SK-N-SH (cell line): Measurements from ENCODE around the gene DCAF5. TPM values are rescaled to one million over a fixed set of nuclear protein-coding genes. Genes with fewer than 3 reads are reported as not detected.

Experiments used
- CTCF ChIA-PET: fragments of 300-600, 350-600 bp; formaldehyde crosslinking; extraction: SDS; loops from one replicate; lab custom pipeline; 2021; lab: Yijun Ruan, JAX
- POLR2A ChIA-PET: fragments of 350-600 bp; sonication (Branson Sonifier 250); formaldehyde crosslinking; extraction: SDS; loops from one replicate; lab custom pipeline; 2020; ENCODE audit warnings: antibody characterized with exemption, inconsistent platforms; lab: Yijun Ruan, JAX
- DNase-seq: peaks from one replicate; pipeline ENCODE4 v3.0.0; 2012
- H2AFZ ChIP-seq: fragments of 200-600 bp; sonication (generic); 2 replicates; pipeline ENCODE4 v1.8.1; 2016; ENCODE audit warnings: antibody characterized with exemption, mild to moderate bottlenecking, low read depth
- H3F3A ChIP-seq: fragments of 200-600 bp; sonication (generic); replicated peaks from 2 replicates; pipeline ENCODE3; 2016; ENCODE audit warnings: antibody characterized with exemption, mild to moderate bottlenecking; ENCODE audit not compliant: insufficient read depth
- H3K27ac ChIP-seq, 2 experiments: fragments of 200-500 bp in 1 of 2; fragments of 200-600 bp in 1 of 2; sonication (Bioruptor generic) in 1 of 2; sonication (generic), shearing (Covaris generic) in 1 of 2; 2 replicates each; pipeline versions ENCODE4 v1.5.1 to v1.6.1; 2014 to 2016; ENCODE audit warnings: low read depth in 2 of 2, inconsistent platforms in 1 of 2, low read length in 1 of 2, mild to moderate bottlenecking in 1 of 2, mixed read lengths in 1 of 2
- H3K27me3 ChIP-seq: fragments of 200-600 bp; sonication (generic), shearing (Covaris generic); 2 replicates; pipeline ENCODE4 v1.6.1; 2016; ENCODE audit warnings: mixed run types; ENCODE audit not compliant: insufficient read depth
- H3K36me3 ChIP-seq, 2 experiments: fragments of 200-500 bp in 1 of 2; fragments of 200-600 bp in 1 of 2; sonication (Bioruptor generic) in 1 of 2; sonication (generic) in 1 of 2; replicated peaks in 1 of 2; 2 replicates each; pipeline versions ENCODE3 to v1.5.1; 2014 to 2016; ENCODE audit warnings: low read length in 1 of 2, mild to moderate bottlenecking in 1 of 2; ENCODE audit not compliant: insufficient read depth in 2 of 2, control insufficient read depth in 1 of 2
- H3K4me1 ChIP-seq, 2 experiments: fragments of 200-500 bp in 1 of 2; fragments of 200-600 bp in 1 of 2; sonication (Bioruptor generic) in 1 of 2; sonication (generic), shearing (Covaris generic) in 1 of 2; 2 replicates each; pipeline versions ENCODE4 v1.5.1 to v1.6.1; 2014 to 2016; ENCODE audit warnings: low read depth in 1 of 2, low read length in 1 of 2, mixed run types in 1 of 2; ENCODE audit not compliant: insufficient read depth in 2 of 2, control insufficient read depth in 1 of 2
- H3K4me2 ChIP-seq: fragments of 200-600 bp; sonication (generic), shearing (Covaris generic); 2 replicates; pipeline ENCODE4 v1.6.1; 2017; ENCODE audit warnings: mixed run types
- H3K4me3 ChIP-seq, 2 experiments: fragments of 200-500 bp in 1 of 2; fragments of 200-600 bp in 1 of 2; sonication (Bioruptor generic) in 1 of 2; sonication (generic), shearing (Covaris generic) in 1 of 2; 2 replicates each; pipeline versions ENCODE4 v1.5.1 to v1.8.1; 2014 to 2016; ENCODE audit warnings: low read depth in 2 of 2, inconsistent platforms in 1 of 2, low read length in 1 of 2, mild to moderate bottlenecking in 1 of 2, mixed read lengths in 1 of 2, moderate library complexity in 1 of 2
- H3K79me2 ChIP-seq: fragments of 200-600 bp; sonication (generic); 2 replicates; pipeline ENCODE4 v1.8.1; 2017; ENCODE audit warnings: mild to moderate bottlenecking; ENCODE audit not compliant: insufficient read depth
- H3K9ac ChIP-seq: fragments of 200-600 bp; sonication (generic); 2 replicates; pipeline ENCODE4 v1.6.1; 2017; ENCODE audit warnings: mixed run types
- H3K9me2 ChIP-seq: fragments of 200-600 bp; sonication (generic); 2 replicates; pipeline ENCODE4 v1.6.1; 2017; ENCODE audit warnings: mixed run types
- H3K9me3 ChIP-seq: fragments of 200-600 bp; sonication (generic); 2 replicates; pipeline ENCODE4 v1.6.1; 2017; ENCODE audit warnings: mixed run types, mild to moderate bottlenecking, moderate library complexity
- H4K20me1 ChIP-seq: fragments of 200-600 bp; sonication (generic); 2 replicates; pipeline ENCODE4 v1.6.1; 2017; ENCODE audit warnings: mild to moderate bottlenecking, mixed run types; ENCODE audit not compliant: insufficient read depth
- CHD2 ChIP-seq: fragments of 150-350 bp; IDR thresholded peaks from 2 replicates; pipeline ENCODE4 v1.6.1; 2018; ENCODE audit warnings: low read length; ENCODE audit not compliant: partially characterized antibody
- ELF1 ChIP-seq: IDR thresholded peaks from 2 replicates; pipeline ENCODE4 v1.4.0; 2012
- EZH2phosphoT487 ChIP-seq: fragments of 200-600 bp; sonication (generic); IDR thresholded peaks from 2 replicates; pipeline ENCODE4 v1.6.1; 2017; ENCODE audit warnings: low read depth, mixed run types, mild to moderate bottlenecking, antibody characterized with exemption, moderate library complexity, borderline replicate concordance
- GATA2 ChIP-seq: sonication (generic); formaldehyde crosslinking; IDR thresholded peaks from 2 replicates; pipeline ENCODE4 v1.5.0; 2020; ENCODE audit warnings: mild to moderate bottlenecking, missing genetic modification reagents
- JUND ChIP-seq: IDR thresholded peaks from 2 replicates; pipeline ENCODE4 v1.4.0; 2012
- NRF1 ChIP-seq: IDR thresholded peaks from 2 replicates; pipeline ENCODE4 v1.6.1; 2012; ENCODE audit warnings: low read depth, mild to moderate bottlenecking, low read length
- POLR2AphosphoS5 ChIP-seq: IDR thresholded peaks from 2 replicates; pipeline ENCODE4 v1.6.1; 2012; ENCODE audit warnings: low read depth, low read length
- RAD21 ChIP-seq: IDR thresholded peaks from 2 replicates; pipeline ENCODE4 v1.6.1; 2012; ENCODE audit warnings: mild to moderate bottlenecking, low read length
- TAF1 ChIP-seq: IDR thresholded peaks from 2 replicates; pipeline ENCODE4 v1.6.1; 2012; ENCODE audit warnings: low read depth, mild to moderate bottlenecking, low read length, moderate library complexity, borderline replicate concordance
- WGBS: methylation state at CpG from one replicate; pipeline ENCODE4 v1.1.6; 2017; ENCODE audit warnings: low lambda C conversion rate; 5-methylcytosine and 5-hydroxymethylcytosine counted together
- polyA plus RNA-seq, 3 experiments: library from polyadenylated mRNA; depleted of rRNA; stranded (reverse); fragments of >200 nt; gene quantifications; 2 replicates each; pipeline ENCODE4 v1.2.3, GENCODE V29; 2012
- TF ChIP-seq, protein P1 (sequence below): fragments of 200-600 bp; sonication (generic); IDR thresholded peaks from 2 replicates; pipeline ENCODE4 v1.6.1; 2017; ENCODE audit warnings: antibody characterized with exemption, mild to moderate bottlenecking, moderate library complexity
- TF ChIP-seq, protein P2 (sequence below): fragments of 150-350 bp; IDR thresholded peaks from 2 replicates; pipeline ENCODE4 v1.6.1; 2017; ENCODE audit warnings: antibody characterized with exemption, low read length, low read depth, borderline replicate concordance
- TF ChIP-seq, protein P3 (sequence below): fragments of 150-350 bp; IDR thresholded peaks from 2 replicates; pipeline ENCODE4 v1.6.1; 2016; ENCODE audit warnings: mild to moderate bottlenecking, low read depth, low read length

Gene DCAF5
- polyA plus RNA-seq, 1 of the 3 experiments (the other 2 are of a cell fraction) = 26.7 TPM

DNA sequence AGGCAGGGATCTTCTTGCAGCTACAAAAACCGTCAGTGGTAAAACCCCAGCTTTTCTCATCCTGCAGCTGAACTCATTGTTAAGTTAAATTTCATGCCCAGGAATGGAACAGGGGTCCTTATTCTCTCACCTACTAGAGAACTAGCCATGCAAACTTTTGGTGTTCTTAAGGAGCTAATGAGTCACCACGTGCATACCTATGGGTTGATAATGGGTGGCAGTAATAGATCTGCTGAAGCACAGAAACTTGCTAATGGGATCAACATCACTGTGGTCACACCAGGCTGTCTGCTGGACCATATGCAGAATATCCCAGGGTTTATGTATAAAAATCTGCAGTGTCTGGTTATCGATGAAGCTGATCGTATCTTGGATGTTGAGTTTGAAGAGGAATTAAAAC is 68.9 kb downstream of the DCAF5 start:
- H3K27me3 ChIP-seq = no peaks in the 10 kb centered on the region
- no peak overlapping the region for H3K4me3 ChIP-seq
- no peaks in the 10 kb centered on the region for H3K9me2 ChIP-seq
- CTCF ChIA-PET = interaction anchor here (0.7 to 2.2 kb wide), 5 partner anchors 10 to 275 kb away, joined by 3 to 11 read pairs (median 3); no protein-coding TSS in a partner anchor
- H4K20me1 ChIP-seq = no peaks in the 10 kb centered on the region
- WGBS = 94% methylated on average over 4 of the region's 4 CpGs
- peaks cover 5 to 37% of the 10 kb centered on the region in 2 experiments for H3K36me3 ChIP-seq
- H3K9ac ChIP-seq = no peak overlapping the region
- H3F3A ChIP-seq = peaks cover 21% of the 10 kb centered on the region
- peaks cover 13 to 15% of the 10 kb centered on the region in 2 experiments; a peak in 3 of 4 replicates for H3K4me1 ChIP-seq
- no peak overlapping the region for H3K4me2 ChIP-seq
- no peak overlapping the region for H3K27ac ChIP-seq
- no peaks in the 10 kb centered on the region for H3K9me3 ChIP-seq
- TF ChIP-seq, protein P1, sequence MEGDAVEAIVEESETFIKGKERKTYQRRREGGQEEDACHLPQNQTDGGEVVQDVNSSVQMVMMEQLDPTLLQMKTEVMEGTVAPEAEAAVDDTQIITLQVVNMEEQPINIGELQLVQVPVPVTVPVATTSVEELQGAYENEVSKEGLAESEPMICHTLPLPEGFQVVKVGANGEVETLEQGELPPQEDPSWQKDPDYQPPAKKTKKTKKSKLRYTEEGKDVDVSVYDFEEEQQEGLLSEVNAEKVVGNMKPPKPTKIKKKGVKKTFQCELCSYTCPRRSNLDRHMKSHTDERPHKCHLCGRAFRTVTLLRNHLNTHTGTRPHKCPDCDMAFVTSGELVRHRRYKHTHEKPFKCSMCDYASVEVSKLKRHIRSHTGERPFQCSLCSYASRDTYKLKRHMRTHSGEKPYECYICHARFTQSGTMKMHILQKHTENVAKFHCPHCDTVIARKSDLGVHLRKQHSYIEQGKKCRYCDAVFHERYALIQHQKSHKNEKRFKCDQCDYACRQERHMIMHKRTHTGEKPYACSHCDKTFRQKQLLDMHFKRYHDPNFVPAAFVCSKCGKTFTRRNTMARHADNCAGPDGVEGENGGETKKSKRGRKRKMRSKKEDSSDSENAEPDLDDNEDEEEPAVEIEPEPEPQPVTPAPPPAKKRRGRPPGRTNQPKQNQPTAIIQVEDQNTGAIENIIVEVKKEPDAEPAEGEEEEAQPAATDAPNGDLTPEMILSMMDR = no peak
- TF ChIP-seq EZH2phosphoT487 (no peak), TAF1 (no peak), JUND (no peak), RAD21 (no peak), CHD2 (no peak), GATA2 (CRISPR knock-in tag) (no peak), POLR2AphosphoS5 (no peak), NRF1 (no peak)
- TF ChIP-seq, protein P2, sequence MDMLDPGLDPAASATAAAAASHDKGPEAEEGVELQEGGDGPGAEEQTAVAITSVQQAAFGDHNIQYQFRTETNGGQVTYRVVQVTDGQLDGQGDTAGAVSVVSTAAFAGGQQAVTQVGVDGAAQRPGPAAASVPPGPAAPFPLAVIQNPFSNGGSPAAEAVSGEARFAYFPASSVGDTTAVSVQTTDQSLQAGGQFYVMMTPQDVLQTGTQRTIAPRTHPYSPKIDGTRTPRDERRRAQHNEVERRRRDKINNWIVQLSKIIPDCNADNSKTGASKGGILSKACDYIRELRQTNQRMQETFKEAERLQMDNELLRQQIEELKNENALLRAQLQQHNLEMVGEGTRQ = no peak
- TF ChIP-seq, protein P3, sequence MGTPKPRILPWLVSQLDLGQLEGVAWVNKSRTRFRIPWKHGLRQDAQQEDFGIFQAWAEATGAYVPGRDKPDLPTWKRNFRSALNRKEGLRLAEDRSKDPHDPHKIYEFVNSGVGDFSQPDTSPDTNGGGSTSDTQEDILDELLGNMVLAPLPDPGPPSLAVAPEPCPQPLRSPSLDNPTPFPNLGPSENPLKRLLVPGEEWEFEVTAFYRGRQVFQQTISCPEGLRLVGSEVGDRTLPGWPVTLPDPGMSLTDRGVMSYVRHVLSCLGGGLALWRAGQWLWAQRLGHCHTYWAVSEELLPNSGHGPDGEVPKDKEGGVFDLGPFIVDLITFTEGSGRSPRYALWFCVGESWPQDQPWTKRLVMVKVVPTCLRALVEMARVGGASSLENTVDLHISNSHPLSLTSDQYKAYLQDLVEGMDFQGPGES = no peak
- POLR2A ChIA-PET = no interaction called here
- no peaks in the 10 kb centered on the region; the same call in 1 of the 2 replicates for H3K79me2 ChIP-seq
- no peak overlapping the region for H2AFZ ChIP-seq
- no peak for DNase-seq

DNA sequence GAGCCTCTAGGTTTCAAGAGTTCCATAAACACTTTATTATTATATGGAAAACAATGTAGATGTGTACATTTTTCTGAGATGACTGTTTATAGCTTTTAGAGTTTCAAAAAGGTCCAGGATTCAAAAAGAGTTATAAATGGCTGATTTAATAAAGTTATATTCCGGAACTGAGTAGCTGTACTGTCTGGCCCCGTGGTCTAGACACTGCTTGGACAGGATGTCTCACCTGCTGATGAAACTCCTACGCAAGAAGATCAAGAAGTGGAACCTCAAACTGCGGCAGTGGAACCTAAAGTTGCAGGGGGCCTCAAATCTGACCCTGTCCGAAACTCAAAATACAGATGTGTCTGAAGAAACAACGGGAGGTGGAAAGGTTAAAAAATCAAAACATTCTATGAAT is 69.7 kb downstream of the DCAF5 start:
- Histone ChIP-seq H3F3A (peaks cover 26% of the 10 kb centered on the region), H2AFZ (no peak overlapping the region), H3K4me1 (peaks cover 6 to 22% of the 10 kb centered on the region in 2 experiments; a peak in 3 of 4 replicates), H3K9me2 (no peaks in the 10 kb centered on the region), H3K4me3 (no peak overlapping the region), H3K36me3 (peaks cover 5 to 36% of the 10 kb centered on the region in 2 experiments), H3K27me3 (no peaks in the 10 kb centered on the region), H3K27ac (no peak overlapping the region), H4K20me1 (no peaks in the 10 kb centered on the region), H3K9ac (no peak overlapping the region), H3K9me3 (no peaks in the 10 kb centered on the region), H3K4me2 (no peak overlapping the region), H3K79me2 (no peaks in the 10 kb centered on the region; the same call in 1 of the 2 replicates)
- POLR2A ChIA-PET = no interaction called here
- WGBS = 98% methylated on average over 6 of the region's 6 CpGs
- TF ChIP-seq, protein P3 = no peak
- TF ChIP-seq TAF1 (no peak), NRF1 (no peak), ELF1 (no peak), POLR2AphosphoS5 (no peak)
- DNase-seq = no peak
- CTCF ChIA-PET = interaction anchor here (1.1 to 2.2 kb wide), 4 partner anchors 9 to 392 kb away, joined by 3 to 11 read pairs (median 4); no protein-coding TSS in a partner anchor
